Measurements from ENCODE around the gene SCAMP4. TPM values are rescaled to one million over a fixed set of nuclear protein-coding genes. Genes with fewer than 3 reads are reported as not detected.

SCAMP4 gene
- total and polyA plus RNA-seq, 2 of the 13 experiments (the other 11 are each of a cell fraction or from before 2014, with no cell fraction given) = 10.7 to 13.7 TPM

DNA sequence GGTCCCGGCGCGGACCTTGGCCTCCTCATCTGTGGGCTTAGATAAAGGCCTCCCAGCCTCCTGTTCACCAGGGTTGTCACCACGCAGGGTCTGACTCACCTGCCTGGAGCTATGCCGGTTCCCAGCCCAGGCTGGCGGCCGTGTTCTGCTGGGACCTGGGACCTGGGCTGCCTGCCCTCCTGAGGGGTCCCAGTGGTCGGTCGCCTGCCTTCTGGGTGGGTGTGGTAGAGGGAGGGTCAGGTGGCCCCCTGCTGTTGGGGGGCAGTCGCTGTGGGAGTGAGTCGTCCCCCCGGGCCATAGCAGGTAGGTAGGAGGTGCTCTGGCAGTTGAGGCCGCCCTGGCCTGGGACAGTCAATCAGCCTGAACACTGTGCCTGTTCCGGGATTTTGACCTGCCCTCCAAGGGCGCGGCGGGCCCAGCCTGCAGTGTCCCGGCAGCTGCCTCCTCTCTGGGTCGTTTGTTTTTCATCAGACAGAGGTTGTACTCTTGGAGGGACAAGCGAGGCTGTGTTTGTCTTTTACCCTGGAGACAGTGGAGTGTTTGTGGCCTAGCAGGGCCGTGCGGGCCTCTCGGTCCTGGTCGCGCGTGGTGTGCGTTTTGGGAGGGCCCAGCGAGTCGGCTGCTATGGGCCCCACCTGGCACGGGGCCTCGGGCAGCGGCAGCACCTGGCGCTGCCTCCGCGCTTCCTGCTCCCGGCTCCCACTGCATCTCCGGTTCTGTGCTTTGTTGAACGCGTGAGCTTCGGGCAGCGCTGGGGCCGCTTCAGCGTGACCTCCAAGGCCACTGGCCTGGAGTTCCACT lies 2.6 kb downstream of the SCAMP4 start (continued):
- TF ChIP-seq GLI4 (CRISPR knock-in tag; IDR thresholded peaks at IDR 0.05; ENCODE audit: borderline replicate concordance) (no peak), XBP1 (CRISPR knock-in tag; IDR thresholded peaks at IDR 0.05) (no peak), ZNF10 (CRISPR knock-in tag; IDR thresholded peaks at IDR 0.05; ENCODE audit: borderline replicate concordance, low read depth) (no peak), ZNF333 (CRISPR knock-in tag; IDR thresholded peaks at IDR 0.05; ENCODE audit: borderline replicate concordance) (no peak), SALL2 (CRISPR knock-in tag; IDR thresholded peaks at IDR 0.05) (peak; percentile 63; the same call in 1 of the 2 replicates), ELF3 (CRISPR knock-in tag; IDR thresholded peaks at IDR 0.05) (0 out of 2 replicates have a peak, but pooled peaks have one; percentile 9), ZNF350 (CRISPR knock-in tag; IDR thresholded peaks at IDR 0.05; ENCODE audit: borderline replicate concordance, low read depth) (peak; percentile 68; the same call in 1 of the 2 replicates), HNRNPK (IDR thresholded peaks at IDR 0.05; ENCODE audit: low read depth, low read length, poor library complexity, severe bottlenecking) (no peak), ZNF343 (CRISPR knock-in tag; IDR thresholded peaks at IDR 0.05) (0 out of 2 replicates have a peak, but pooled peaks have one; percentile 56), ZSCAN25 (CRISPR knock-in tag; IDR thresholded peaks at IDR 0.05) (no peak), EEA1 (CRISPR knock-in tag; IDR thresholded peaks at IDR 0.05; ENCODE audit: borderline replicate concordance) (no peak), PHB2 (IDR thresholded peaks at IDR 0.05; ENCODE audit: partially characterized antibody) (no peak), SAFB2 (CRISPR knock-in tag; IDR thresholded peaks at IDR 0.05; ENCODE audit: borderline replicate concordance, low read depth) (no peak), ZBTB8A (CRISPR knock-in tag; IDR thresholded peaks at IDR 0.05; ENCODE audit: borderline replicate concordance, low read depth) (no peak), NRL (CRISPR knock-in tag; IDR thresholded peaks at IDR 0.05; ENCODE audit: borderline replicate concordance) (peak; percentile 62; the same call in 1 of the 2 replicates), MAZ (IDR thresholded peaks at IDR 0.05; ENCODE audit: borderline replicate concordance, low read depth, low read length) (no peak), MAZ (CRISPR knock-in tag; IDR thresholded peaks at IDR 0.05; ENCODE audit: low read depth) (no peak; the same call in 1 of the 2 replicates), MED13 (CRISPR knock-in tag; IDR thresholded peaks at IDR 0.05) (no peak), ZNF788 (CRISPR knock-in tag; IDR thresholded peaks at IDR 0.05; ENCODE audit: borderline replicate concordance) (peak; percentile 44; the same call in 1 of the 2 replicates), ZFAT (CRISPR knock-in tag; conservative IDR thresholded peaks at IDR 0.05) (no peak), ARNTL (CRISPR knock-in tag; IDR thresholded peaks at IDR 0.05) (no peak)
- TF ChIP-seq, protein P1, sequence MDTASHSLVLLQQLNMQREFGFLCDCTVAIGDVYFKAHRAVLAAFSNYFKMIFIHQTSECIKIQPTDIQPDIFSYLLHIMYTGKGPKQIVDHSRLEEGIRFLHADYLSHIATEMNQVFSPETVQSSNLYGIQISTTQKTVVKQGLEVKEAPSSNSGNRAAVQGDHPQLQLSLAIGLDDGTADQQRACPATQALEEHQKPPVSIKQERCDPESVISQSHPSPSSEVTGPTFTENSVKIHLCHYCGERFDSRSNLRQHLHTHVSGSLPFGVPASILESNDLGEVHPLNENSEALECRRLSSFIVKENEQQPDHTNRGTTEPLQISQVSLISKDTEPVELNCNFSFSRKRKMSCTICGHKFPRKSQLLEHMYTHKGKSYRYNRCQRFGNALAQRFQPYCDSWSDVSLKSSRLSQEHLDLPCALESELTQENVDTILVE (CRISPR knock-in tag; IDR thresholded peaks at IDR 0.05) = no peak
- TF ChIP-seq, protein P2, sequence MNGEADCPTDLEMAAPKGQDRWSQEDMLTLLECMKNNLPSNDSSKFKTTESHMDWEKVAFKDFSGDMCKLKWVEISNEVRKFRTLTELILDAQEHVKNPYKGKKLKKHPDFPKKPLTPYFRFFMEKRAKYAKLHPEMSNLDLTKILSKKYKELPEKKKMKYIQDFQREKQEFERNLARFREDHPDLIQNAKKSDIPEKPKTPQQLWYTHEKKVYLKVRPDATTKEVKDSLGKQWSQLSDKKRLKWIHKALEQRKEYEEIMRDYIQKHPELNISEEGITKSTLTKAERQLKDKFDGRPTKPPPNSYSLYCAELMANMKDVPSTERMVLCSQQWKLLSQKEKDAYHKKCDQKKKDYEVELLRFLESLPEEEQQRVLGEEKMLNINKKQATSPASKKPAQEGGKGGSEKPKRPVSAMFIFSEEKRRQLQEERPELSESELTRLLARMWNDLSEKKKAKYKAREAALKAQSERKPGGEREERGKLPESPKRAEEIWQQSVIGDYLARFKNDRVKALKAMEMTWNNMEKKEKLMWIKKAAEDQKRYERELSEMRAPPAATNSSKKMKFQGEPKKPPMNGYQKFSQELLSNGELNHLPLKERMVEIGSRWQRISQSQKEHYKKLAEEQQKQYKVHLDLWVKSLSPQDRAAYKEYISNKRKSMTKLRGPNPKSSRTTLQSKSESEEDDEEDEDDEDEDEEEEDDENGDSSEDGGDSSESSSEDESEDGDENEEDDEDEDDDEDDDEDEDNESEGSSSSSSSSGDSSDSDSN (CRISPR knock-in tag; IDR thresholded peaks at IDR 0.05) = peak; percentile 86
- TF ChIP-seq, protein P3, sequence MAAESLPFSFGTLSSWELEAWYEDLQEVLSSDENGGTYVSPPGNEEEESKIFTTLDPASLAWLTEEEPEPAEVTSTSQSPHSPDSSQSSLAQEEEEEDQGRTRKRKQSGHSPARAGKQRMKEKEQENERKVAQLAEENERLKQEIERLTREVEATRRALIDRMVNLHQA (CRISPR knock-in tag; IDR thresholded peaks at IDR 0.05) = no peak
- TF ChIP-seq, protein P4, sequence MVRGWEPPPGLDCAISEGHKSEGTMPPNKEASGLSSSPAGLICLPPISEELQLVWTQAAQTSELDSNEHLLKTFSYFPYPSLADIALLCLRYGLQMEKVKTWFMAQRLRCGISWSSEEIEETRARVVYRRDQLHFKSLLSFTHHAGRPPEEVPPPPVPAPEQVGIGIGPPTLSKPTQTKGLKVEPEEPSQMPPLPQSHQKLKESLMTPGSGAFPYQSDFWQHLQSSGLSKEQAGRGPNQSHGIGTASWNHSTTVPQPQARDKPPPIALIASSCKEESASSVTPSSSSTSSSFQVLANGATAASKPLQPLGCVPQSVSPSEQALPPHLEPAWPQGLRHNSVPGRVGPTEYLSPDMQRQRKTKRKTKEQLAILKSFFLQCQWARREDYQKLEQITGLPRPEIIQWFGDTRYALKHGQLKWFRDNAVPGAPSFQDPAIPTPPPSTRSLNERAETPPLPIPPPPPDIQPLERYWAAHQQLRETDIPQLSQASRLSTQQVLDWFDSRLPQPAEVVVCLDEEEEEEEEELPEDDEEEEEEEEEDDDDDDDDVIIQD (CRISPR knock-in tag; IDR thresholded peaks at IDR 0.05; ENCODE audit: low read depth) = no peak

Data from HepG2 (cell line).